GM12872 (cell line): ENCODE results near the gene CCDC88B.

ENCODE experiments used
- CTCF ChIP-seq: IDR thresholded peaks from 3 replicates; pipeline ENCODE4 v1.5.1; 2011; ENCODE audit warnings: low read depth, mild to moderate bottlenecking, low read length, moderate library complexity; ENCODE audit not compliant: insufficient read depth

Gene CCDC88B

GRCh38 chr11:64390558-64390957 lies 50.6 kb downstream of the CCDC88B start:
- TF ChIP-seq CTCF = no peak

GRCh38 chr11:64391839-64392238 lies 51.8 kb downstream of the CCDC88B start:
- no peak for TF ChIP-seq CTCF

GRCh38 chr11:64395545-64396078 lies 55.6 kb downstream of the CCDC88B start:
- TF ChIP-seq CTCF = no peak

DNA sequence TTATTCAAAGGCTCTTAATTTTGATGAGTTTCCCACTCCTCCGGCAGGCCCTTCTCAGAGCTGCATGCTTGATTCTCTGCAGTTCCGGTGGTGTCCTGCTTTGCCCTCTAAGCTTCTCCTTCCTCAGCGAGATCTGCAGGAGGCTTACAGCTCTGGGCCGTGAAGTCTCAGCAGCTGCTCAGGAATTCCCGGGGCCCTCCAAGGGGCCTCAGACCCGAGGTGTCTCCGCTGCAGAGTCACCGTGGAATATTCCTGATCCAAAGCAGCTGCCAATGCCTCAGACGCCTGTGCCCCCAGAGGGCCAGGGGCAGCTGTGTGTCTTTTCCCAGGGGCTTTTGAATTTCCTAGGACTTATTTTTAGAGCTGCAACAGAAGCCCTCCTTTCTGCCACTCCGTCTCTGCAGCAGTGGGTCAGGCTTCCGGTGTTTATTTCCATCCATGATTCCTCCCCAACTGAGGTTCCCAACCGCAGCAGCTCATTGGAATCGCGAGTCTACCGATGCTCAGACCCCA lies 56.1 kb downstream of the CCDC88B start:
- no peak for TF ChIP-seq CTCF

GRCh38 chr11:64400102-64400501 lies 60.1 kb downstream of the CCDC88B start:
- TF ChIP-seq CTCF = no peak

DNA sequence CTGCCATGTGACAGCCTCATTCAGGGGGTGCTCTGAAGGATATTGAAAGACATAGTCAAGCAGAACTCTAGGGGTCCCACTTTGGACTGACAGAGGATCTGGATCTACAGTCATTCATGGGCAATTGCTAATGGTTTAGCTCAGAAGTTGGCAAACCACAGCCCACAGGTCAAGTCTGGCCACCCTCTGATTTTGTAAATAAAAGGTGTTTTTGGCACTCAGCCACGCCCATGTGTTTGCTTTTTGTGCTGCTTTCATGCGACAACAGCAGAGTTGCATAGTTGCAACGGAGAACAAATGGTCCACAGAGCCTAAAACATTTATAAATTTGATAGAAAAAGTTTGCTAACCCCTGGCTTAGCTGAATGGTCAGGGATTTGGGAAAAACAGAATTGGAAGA lies 60.7 kb downstream of the CCDC88B start:
- no peak for TF ChIP-seq CTCF

DNA sequence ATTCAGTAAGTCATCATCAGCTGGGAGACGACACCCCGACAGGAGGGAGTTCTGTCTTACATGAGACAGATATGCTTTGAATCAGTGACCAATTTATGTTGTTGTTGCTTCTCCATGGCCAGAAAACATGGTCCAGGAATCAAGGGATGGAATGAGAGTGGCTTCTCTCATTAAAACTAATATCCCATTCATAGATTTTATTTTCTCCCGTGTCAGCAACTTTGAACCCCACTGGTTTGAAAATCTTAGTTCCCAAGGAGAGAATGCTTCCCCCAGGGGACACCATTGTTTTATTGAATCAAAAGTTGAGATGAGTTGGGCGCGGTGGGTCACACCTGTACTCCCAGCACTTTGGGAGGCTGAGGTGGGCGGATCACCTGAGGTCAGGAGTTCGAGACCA lies 61.8 kb downstream of the CCDC88B start:
- TF ChIP-seq CTCF = no peak
